ENCODE results near the gene SLC35G6.
A peak's percentile ranks its signal among the peaks of the same experiment; 100 is the strongest.
"Not testable (repeated sequence)": the region's sequence is repeated elsewhere in the genome, so short reads cannot be mapped to it uniquely, and the experiment has no call there.

Gene SLC35G6

DNA sequence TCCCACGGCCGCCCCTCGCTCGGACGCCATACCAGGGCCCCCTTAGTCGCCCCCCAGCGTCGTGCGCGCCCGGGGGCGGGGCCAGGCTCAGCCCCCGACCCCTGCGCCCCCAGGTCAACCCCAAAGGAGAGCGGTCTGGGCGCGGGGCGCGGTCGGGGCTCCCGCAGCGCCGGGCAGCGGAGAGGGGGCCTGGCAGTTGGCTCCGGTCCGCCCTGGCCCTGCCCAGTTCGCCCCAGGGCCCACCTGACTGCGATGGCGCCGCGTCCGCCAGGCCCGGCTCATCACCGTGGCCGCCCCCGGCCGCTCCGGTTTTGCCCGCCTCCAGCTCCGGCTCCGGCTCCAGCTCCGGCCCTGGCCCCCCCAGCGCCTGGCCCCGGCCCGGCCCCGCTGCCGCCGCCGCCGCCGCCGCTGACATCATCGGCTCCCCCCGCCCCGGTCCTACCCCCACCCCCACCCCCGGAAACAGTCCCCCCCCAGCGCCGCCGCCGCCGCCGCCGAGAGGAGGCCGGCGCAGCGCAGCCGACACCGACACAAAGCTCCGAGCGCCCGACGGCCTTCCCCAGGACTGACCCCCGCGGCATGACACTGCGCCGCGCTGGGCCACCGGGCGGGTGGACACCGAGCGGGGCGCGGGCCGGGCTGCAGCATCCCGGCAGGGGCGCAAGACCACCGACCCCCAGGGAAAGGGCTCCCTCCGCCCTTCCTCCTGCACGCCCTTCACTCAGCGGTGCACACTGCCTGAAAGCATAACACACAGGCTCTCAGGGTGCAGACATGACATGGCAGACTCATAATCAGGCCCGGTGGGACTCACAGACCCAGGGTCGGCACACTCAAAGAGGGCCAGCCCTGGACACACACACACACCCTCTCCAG is 1.8 kb upstream of the SLC35G6 start, which contains the start of gene ZBTB4:
TSS of gene ZBTB4 (minus strand) at position 419 of the 876 bp plus-strand sequence. CDS start 12,830 bp downstream, outside the sequence.
- peak; percentile 45 for DNase-seq

DNA sequence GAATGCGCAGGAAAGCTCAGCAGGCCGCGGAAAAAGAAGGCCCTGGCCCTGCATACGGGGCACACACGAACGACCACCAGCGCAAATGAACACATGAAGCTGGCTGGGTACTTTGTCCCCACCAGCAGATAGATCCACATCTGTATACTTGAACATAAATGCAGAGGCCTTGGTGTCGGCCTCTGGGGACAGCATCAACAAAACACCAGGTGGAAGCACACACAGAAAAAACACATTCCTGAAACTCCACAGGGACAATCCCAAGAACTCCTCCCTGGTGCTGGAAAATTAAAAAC is 1.2 kb upstream of the SLC35G6 start:
- no peak for DNase-seq

DNA sequence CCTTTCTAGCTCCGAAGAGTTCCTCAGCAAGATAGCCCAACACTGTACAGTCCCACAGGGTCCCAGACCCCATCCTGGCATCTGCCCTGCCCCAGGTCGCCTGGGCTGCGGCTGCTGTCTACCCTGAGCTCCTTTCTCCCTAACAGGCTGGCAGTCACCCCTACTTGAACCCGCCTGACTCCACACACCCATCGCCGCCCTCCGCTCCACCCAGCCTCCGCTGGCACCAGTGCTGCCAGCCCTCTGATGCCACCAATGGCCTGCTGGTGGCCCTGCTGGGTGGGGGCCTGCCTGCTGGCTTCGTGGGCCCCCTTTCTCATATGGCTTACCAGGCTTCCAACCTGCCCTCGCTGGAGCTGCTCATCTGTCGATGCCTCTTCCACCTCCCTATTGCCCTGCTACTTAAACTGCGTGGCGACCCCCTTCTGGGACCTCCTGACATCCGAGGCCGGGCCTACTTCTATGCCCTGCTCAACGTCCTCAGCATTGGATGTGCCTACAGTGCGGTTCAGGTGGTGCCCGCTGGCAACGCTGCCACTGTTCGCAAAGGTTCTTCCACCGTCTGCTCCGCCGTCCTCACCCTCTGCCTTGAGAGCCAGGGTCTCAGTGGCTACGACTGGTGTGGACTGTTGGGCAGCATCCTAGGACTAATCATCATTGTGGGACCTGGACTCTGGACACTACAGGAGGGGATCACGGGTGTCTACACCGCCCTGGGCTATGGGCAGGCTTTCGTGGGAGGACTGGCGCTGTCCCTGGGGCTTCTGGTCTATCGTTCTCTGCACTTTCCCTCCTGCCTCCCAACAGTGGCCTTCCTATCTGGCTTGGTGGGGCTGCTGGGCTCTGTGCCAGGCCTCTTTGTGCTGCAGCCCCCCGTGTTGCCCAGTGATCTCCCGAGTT is 846 bp downstream of the SLC35G6 start:
- not testable (repeated sequence) for DNase-seq

DNA sequence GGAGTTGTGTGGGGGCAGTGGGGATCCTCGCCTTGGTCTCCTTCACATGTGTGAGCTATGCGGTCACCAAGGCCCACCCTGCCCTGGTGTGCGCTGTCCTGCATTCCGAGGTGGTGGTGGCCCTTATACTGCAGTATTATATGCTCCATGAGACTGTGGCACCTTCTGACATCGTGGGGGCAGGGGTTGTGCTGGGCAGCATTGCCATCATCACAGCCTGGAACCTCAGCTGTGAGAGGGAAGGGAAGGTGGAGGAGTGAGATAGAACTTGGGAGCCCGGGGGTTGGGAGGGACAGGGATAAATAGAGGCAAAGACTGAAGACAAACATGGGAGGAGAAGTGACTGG is 1.5 kb downstream of the SLC35G6 start:
- DNase-seq, result not testable (repeated sequence)

DNA sequence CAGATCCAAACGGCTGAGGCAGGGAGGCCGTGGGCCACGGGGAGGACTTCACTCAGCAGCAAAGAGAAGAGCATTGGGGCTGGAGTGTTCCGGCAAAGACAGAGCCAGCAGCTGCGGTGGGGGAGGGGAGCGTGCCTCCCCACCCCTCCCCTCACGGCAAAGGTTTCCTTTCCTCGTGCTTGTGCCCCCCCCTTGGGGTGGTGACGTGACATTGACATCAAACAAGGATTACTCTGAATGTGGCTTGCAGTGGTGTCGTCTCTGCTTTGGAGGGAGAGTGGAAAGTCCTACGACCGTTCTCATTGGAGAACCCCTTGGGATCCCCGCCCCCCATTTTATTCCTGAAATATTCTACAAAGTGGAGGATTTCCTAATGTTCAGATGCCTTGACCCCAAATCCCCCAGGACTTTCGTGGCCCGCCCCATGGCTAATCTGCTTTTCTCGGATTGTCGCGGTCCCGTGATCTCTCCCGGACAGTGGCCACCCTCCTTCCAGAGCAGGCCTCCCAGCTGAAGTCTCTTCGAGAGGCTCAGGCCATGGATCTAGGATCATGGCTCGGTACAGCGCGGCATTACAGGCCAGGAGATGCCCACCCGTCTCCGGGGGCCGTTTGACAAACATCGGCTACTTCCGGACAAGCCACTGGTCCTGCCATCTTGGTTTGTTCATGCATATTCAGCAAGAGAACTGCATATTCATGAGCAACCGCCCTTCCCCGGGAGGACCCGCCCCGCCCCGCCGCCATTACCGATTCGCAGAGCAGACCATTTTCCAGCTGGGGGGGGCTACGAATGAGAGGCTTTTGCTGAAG is 2.2 kb downstream of the SLC35G6 start:
- DNase-seq, result peak; percentile 95

DNA sequence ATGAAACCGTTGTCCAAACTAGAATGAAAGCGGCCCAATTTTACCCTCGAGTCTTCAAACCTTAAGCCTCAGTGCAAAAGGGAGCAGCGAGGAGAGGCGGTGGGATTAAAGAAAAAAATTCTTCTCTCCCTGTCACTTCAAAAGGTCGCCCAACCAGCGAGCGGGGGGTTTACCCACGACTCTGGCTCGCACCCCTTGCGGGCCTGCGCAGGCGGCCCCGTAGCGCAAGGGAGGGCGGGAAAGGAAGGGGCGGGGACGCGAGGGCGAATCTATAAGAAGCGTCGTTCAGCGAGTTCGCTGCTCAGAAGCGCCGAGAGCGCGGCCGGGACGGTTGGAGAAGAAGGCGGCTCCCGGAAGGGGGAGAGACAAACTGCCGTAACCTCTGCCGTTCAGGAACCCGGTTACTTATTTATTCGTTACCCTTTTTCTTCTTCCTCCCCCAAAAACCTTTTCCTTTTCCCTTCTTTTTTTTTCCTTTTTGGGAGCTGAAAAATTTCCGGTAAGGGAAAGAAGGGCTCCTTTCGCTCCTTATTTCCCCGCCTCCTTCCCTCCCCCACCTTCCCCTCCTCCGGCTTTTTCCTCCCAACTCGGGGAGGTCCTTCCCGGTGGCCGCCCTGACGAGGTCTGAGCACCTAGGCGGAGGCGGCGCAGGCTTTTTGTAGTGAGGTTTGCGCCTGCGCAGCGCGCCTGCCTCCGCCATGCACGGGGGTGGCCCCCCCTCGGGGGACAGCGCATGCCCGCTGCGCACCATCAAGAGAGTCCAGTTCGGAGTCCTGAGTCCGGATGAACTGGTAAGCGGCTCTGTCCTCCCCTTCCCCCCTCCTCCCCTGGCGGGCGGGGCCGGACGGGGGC is 3.0 kb downstream of the SLC35G6 start, which contains the start of gene POLR2A:
TSS of gene POLR2A (plus strand) at position 300 of the 852 bp plus-strand sequence.
- DNase-seq, result peak; percentile 98

DNA sequence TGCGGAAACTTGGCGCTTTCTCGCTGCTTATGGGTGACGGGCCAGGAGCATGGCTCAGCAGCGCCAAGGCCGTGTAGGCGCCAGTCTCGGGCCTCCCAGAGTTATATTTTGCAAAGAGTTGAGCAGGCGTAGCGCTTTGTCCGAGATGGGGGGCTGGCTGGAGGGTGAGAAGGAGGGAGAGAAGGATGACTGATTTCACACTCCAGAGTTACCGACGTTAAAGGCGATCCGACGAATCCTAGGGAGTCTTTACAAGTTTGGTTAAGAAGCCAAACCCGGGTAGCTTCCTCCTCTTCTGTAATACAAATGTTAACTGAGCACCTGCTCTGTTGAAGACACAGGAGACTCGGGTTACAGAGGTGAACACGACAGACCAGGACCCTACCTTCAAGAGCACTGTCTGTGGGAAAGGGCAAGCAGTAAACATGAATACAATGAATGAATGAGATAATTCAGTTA is 3.7 kb downstream of the SLC35G6 start:
- DNase-seq, result no peak

DNA sequence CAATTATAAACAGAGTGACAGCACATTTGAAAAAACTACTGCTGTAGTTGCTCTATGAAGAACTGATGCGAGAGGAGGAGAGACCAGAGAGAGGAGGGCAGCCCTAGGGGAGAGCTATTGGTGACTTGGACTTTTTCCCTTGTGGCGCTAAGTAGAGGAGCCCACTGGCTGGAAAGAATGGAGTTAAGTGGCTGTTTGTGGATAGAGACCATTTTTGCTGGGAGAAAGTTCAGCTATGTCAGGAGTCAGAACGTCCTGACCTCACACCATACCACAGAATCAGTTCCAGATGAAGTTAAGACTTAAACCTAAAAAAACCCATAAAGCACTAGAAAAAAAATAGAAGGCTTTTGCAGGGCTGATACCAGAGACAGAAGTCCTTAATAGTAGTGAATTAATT is 4.9 kb downstream of the SLC35G6 start:
- DNase-seq, result no peak

DNA sequence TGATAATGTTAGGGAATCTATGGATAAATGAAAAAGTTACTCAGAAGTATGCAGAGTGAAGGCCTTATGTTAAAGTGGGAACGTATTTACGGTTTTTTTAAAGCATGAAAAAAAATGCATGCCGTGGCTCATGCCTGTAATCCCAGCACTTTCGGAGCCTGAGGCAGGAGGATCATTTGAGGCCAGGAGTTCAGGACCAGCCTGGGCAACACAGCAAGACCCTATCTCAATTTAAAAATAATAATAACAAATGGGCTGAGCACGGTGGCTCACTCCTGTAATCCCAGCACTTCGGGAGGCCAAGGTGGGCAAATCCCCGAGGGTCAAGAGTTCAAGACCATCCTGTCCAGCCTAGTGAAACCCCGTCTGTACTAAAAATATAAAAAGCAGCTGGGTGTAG is 8.9 kb downstream of the SLC35G6 start:
- DNase-seq, result no peak

DNA sequence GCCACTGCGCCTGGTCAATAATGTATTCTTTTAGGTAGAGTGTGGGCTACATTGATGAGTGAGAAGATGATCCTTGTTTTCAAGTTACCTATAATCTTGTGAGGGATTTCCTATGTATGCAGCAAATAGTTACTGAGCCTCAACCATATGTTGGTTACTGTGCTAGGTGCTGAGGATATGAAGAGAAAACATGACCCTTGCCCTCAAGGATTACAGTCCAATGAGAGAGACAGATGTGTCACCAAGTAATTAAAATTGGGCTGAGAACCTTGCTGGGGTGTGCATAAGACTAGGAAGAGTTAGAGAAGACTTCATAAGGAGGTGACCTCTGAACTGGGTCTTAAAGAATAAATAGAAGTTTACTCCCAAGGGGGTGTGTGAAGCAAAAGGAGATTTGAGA is 10.3 kb downstream of the SLC35G6 start:
- DNase-seq, result no peak

DNA sequence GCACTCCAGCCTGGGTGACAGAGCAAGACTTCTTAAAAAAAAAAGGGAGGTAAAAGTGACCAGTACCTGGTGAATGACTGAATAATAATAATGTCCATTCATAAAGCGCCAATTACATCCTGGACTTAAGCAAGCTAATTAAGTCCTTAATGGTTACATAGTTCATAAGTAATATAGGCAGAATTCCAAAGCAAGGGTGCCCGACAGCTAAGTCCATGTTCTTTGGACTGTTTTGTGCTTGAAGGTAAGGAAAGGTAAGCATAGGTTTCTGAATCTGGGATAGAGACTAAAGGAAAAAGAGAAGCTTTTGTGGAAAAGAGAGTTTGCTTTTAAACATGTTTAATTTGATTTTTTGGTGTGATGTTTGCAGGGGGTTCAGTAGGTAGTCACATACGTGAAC is 12.7 kb downstream of the SLC35G6 start:
- no peak for DNase-seq

DNA sequence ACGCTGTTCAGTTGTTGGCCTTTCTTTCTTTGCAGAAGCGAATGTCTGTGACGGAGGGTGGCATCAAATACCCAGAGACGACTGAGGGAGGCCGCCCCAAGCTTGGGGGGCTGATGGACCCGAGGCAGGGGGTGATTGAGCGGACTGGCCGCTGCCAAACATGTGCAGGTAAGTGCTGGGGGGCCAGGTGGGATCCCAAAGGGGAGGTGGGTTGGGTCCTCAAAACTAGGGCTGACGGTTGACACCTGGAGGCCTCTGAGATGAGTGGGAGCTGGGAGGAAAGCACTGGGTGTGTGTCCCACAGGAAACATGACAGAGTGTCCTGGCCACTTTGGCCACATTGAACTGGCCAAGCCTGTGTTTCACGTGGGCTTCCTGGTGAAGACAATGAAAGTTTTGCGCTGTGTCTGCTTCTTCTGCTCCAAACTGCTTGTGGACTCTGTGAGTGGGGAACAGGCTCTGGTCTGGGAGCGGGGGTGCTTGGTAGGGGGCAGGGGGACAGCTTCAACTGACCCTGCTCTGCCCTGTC is 14.7 kb downstream of the SLC35G6 start:
- DNase-seq, result no peak

DNA sequence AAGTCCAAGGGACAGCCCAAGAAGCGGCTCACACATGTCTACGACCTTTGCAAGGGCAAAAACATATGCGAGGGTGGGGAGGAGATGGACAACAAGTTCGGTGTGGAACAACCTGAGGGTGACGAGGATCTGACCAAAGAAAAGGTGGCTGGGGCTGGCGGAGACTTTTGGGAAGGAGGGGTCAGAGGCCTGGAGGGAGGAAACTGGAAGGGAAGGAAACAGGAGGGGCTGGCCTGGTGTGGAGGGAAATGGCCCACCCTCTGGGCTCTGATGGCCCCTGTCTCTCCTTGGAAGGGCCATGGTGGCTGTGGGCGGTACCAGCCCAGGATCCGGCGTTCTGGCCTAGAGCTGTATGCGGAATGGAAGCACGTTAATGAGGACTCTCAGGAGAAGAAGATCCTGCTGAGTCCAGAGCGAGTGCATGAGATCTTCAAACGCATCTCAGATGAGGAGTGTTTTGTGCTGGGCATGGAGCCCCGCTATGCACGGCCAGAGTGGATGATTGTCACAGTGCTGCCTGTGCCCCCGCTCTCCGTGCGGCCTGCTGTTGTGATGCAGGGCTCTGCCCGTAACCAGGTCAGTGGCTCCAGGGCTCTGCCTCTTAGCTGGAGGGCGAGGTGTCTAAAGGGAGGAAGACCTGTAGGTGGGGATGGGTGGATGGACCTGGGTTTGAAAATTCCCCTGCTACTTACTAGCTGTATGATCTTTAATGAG is 15.4 kb downstream of the SLC35G6 start:
- DNase-seq, result no peak

DNA sequence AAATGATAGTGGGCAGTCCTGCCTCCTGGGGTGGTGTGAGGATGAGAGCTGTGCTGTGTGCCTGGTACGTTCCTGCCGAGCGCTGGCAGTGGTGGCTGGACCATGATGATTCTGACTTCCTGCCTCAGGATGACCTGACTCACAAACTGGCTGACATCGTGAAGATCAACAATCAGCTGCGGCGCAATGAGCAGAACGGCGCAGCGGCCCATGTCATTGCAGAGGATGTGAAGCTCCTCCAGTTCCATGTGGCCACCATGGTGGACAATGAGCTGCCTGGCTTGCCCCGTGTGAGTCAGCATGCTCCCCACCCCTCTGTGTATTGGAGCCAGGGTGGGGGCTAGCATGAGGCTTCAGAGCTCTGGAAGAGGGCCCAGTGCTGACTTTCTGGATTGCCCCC is 16.0 kb downstream of the SLC35G6 start:
- no peak for DNase-seq

DNA sequence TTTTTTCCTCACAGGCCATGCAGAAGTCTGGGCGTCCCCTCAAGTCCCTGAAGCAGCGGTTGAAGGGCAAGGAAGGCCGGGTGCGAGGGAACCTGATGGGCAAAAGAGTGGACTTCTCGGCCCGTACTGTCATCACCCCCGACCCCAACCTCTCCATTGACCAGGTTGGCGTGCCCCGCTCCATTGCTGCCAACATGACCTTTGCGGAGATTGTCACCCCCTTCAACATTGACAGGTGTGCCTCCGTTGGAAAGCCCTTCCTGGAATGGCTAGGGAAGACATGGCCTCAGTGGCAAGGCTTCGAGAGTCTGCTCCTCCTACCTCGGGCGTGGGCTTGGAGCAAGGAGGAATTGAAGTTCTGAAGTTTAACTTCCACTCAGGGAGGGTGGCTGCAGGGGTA is 16.4 kb downstream of the SLC35G6 start:
- DNase-seq, result no peak

DNA sequence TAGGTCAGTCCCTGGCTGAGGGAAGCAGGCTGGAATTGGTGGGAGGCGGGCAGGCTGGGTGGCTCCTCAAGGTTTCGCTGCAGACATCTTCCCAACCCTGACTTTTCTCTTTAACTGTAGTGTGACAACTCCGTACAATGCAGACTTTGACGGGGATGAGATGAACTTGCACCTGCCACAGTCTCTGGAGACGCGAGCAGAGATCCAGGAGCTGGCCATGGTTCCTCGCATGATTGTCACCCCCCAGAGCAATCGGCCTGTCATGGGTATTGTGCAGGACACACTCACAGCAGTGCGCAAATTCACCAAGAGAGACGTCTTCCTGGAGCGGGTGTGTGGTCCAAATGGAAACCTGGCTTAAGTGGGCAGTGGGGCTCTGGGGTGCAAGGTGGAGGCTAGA is 17.9 kb downstream of the SLC35G6 start:
- no peak for DNase-seq

DNA sequence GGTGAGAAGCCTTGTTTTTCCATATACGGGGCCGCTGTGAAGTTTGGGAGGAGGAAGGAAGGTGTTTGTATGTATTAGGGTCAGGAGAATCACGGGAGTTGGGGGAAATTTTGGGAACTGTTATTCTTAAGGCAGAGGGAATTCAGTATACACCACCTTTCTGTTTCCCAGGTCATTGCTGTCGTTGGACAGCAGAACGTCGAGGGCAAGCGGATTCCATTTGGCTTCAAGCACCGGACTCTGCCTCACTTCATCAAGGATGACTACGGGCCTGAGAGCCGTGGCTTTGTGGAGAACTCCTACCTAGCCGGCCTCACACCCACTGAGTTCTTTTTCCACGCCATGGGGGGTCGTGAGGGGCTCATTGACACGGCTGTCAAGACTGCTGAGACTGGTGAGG is 20.5 kb downstream of the SLC35G6 start:
- DNase-seq, result no peak

DNA sequence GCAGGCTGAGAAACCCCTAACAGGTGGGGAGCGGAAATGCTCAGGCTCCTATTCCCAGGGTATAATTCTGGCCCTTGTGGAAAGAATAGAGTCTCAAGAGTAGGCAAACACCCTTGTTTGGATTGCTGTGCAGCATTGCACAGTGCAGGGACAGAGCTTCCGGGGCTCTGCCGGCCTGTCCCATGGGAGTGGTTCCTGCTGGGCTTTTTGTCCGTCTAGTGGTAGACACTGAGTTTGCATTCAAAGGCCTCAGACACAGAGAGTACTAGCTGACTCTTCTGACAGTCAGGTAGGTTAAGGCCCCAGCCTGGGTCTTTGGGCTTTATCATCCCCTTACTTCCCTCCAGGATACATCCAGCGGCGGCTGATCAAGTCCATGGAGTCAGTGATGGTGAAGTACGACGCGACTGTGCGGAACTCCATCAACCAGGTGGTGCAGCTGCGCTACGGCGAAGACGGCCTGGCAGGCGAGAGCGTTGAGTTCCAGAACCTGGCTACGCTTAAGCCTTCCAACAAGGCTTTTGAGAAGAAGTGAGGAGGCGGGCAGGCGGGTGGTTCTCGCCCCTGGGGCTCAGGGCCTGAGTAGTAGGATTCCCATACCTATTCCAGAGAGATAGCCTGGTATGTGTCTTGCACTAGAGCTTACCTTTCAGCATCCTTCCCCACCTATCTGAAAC is 21.1 kb downstream of the SLC35G6 start:
- DNase-seq, result no peak

DNA sequence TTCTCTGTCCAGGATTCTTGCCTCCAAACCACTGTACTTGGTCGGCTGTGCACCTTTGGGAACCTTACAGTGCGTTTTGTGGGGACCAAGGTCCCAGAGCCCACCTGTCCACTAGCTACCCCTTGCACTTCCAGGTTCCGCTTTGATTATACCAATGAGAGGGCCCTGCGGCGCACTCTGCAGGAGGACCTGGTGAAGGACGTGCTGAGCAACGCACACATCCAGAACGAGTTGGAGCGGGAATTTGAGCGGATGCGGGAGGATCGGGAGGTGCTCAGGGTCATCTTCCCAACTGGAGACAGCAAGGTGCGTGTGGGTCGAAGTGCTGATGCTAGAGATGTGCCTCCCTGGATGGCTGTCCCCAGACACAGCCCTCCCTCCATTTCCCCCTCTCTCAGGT is 21.7 kb downstream of the SLC35G6 start:
- DNase-seq, result no peak

DNA sequence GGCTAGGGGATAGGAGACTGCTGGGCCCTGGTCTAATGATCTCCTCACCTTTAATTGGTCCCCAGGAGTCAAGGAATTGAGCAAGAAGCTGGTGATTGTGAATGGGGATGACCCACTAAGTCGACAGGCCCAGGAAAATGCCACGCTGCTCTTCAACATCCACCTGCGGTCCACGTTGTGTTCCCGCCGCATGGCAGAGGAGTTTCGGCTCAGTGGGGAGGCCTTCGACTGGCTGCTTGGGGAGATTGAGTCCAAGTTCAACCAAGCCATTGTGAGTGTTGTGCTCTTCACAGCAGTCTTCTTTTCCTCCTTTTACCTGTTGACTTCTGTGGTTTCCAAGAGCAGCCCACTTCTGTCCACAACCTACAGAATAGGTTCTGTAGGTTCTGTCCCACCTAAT is 22.3 kb downstream of the SLC35G6 start:
- no peak for DNase-seq

DNA sequence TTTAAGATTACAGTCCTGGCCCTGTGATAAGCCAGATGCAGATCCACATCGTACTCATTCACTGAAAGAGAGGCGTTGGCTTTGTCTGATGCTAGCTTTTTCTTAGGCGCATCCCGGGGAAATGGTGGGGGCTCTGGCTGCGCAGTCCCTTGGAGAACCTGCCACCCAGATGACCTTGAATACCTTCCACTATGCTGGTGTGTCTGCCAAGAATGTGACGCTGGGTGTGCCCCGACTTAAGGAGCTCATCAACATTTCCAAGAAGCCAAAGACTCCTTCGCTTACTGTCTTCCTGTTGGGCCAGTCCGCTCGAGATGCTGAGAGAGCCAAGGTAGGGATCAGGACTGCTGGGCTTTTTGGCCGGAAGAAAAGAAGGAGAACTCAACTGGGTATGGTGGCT is 26.9 kb downstream of the SLC35G6 start:
- no peak for DNase-seq
